AG04449 (cell line): ENCODE results near the gene LTBP4.
A peak's percentile ranks its signal among the peaks of the same experiment; 100 is the strongest.

Source experiments
- CTCF ChIA-PET: fragments of 350-600 bp; formaldehyde crosslinking; extraction: SDS; loops from one replicate; lab custom pipeline; 2021; ENCODE audit warnings: antibody characterized with exemption; lab: Yijun Ruan, JAX
- POLR2A ChIA-PET: fragments of 400-600, 350-600 bp; formaldehyde crosslinking; extraction: SDS; loops from one replicate; lab custom pipeline; 2020; ENCODE audit warnings: antibody characterized with exemption, inconsistent platforms; lab: Yijun Ruan, JAX
- DNase-seq: peaks from one replicate; pipeline ENCODE4 v3.0.0-alpha.2; 2010; ENCODE audit warnings: low read depth, low spot score
- H3K4me3 ChIP-seq: 2 replicates; pipeline ENCODE4 v1.5.1; 2011; ENCODE audit warnings: low read depth, mild to moderate bottlenecking, control low read depth, low read length
- CTCF ChIP-seq: IDR thresholded peaks from one replicate; pipeline ENCODE4 v1.5.1; 2011; ENCODE audit warnings: mild to moderate bottlenecking, moderate library complexity, low read length, control low read depth, inconsistent platforms; ENCODE audit not compliant: insufficient read depth; ENCODE audit errors: missing control alignments

Gene LTBP4

DNA sequence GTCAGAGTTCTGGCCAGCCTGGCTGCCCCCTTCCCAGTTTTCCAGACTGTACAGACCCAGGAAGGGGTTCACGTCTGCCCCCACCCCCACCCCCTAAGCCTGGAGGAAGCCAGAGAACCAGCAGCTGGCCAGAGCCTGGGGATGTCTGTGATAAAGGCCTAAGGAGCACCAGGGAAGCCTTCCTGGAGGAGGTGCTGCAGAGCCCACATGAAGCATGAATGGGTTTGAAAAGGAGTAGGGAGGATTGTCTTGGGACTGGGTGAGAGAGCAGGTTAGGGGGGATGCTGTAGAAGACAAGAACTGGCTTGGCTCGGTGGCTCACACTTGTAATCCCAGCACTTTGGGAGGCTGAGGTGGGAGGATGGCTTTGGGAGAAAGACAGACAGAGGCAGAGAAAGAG is 18.7 kb upstream of the LTBP4 start:
- no peak overlapping the region for H3K4me3 ChIP-seq

DNA sequence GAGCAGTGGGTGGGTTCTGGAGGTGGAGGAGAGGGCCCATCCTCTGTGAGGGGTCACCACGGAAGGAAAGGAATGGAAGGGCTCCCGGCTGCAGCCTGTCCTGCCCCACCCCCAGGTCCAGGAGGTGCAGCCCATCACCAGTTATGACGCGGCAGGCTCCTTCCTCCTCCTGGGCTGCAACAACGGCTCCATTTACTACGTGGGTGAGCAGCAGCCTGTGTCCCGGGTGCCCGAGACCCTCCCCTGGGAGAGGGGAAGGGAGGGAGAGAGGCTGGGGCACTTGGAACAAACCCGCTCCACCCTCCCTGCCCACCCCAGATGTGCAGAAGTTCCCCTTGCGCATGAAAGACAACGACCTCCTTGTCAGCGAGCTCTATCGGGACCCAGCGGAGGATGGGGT is 17.9 kb upstream of the LTBP4 start:
- ChIA-PET POLR2A (no interaction called here), CTCF (no interaction called here)
- no peak for TF ChIP-seq CTCF
- no peak overlapping the region for H3K4me3 ChIP-seq
- no peak for DNase-seq

More for the DNA sequence above, 18.7 kb upstream of the LTBP4 start:
- CTCF ChIA-PET: interaction anchor here (1.2 kb wide), 1 partner anchor 12 kb away, joined by 6 read pairs; no protein-coding TSS in a partner anchor
- POLR2A ChIA-PET: no interaction called here
- DNase-seq: no peak
- no peak for TF ChIP-seq CTCF

GRCh38 chr19:40584007-40584406 is 17.2 kb upstream of the LTBP4 start:
- POLR2A ChIA-PET: no interaction called here
- no peak overlapping the region for H3K4me3 ChIP-seq
- DNase-seq: no peak
- CTCF ChIA-PET: interaction anchor here (0.7 to 1.0 kb wide), 3 partner anchors 10 to 51 kb away, joined by 3 to 6 read pairs (median 3); no protein-coding TSS in a partner anchor
- peak; percentile 26 for TF ChIP-seq CTCF

DNA sequence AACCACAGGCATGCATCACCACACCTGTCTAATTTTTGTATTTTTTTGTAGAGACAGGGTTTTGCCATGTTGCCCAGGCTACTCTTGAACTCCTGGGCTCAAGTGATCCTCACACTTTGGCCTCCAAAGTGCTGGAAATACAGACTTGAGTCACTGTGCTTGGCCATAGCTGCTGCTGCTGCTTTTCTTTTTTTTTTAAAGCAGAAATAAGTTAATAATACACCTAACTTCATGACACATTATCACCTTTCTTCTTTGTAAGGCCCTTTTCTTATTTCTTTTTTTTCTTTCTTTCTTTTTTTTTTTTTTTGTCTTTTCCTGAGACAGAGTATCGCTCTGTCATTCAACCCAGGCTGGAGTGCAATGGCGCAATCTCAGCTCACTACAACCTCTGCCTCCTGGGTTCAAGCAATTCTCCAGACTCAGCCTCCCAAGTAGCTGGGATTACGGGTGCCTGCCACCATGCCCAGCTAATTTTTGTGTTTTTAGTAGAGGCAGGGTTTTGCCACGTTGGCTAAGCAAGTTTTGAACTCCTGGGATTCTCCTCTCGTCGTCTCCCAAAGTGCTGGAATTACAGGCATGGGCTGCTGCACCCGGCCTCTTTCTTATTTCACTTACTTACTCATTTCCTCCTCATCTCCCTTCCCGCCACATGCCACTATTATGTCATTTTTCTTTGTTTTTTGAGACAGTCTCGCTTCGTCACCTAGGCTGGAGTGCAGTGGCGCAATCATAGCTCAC is 15.8 kb upstream of the LTBP4 start:
- ChIA-PET POLR2A (no interaction called here), CTCF (interaction anchor here (1.1 to 2.2 kb wide), 4 partner anchors 14 to 62 kb away, joined by 4 to 6 read pairs (median 4); no protein-coding TSS in a partner anchor)
- DNase-seq: no peak
- H3K4me3 ChIP-seq: no peak overlapping the region
- TF ChIP-seq CTCF: no peak

- TF ChIP-seq CTCF: no peak
- CTCF ChIA-PET: interaction anchor here (1.1 to 4.4 kb wide), 5 partner anchors 13 to 63 kb away, joined by 4 to 23 read pairs (median 5); partner anchors contain the start of gene LTBP4
These were observed 15.2 kb upstream of the LTBP4 start for GRCh38 chr19:40585982-40586422.

GRCh38 chr19:40586611-40587010 is 14.6 kb upstream of the LTBP4 start:
- ChIA-PET CTCF (interaction anchor here (1.0 to 4.4 kb wide), 4 partner anchors 13 to 44 kb away, joined by 3 to 23 read pairs (median 4); partner anchors contain the start of gene LTBP4), POLR2A (no interaction called here)
- no peak for DNase-seq
- no peak for TF ChIP-seq CTCF
- no peak overlapping the region for H3K4me3 ChIP-seq

More at GRCh38 chr19:40585982-40586422, 15.2 kb upstream of the LTBP4 start:
- POLR2A ChIA-PET: no interaction called here
- no peak overlapping the region for H3K4me3 ChIP-seq
- DNase-seq: no peak
